Natural killer cell treated with Interleukin-12 subunit alpha and Interleukin-12 subunit beta and Interleukin-15 and Interleukin-18, amount 100 ng/mL, for 72 hours (primary cell): Measurements from ENCODE around the gene MACROD2. TPM values are rescaled to one million over a fixed set of nuclear protein-coding genes. Genes with fewer than 3 reads are reported as not detected.
"Not testable (repeated sequence)": the region's sequence is repeated elsewhere in the genome, so short reads cannot be mapped to it uniquely, and the experiment has no call there.

Experiments used
- ATAC-seq, 2 donors: fragments of 150-1000 bp; cut with Tn5 transposase in 1 of 2; sonication (Bioruptor Pico), chemical (Tn5 transposase) in 1 of 2; 2 replicates each; pipeline ENCODE4 v1.10.0; 2021
- DNase-seq: peaks from one replicate; pipeline ENCODE4 v3.0.0; 2022; ENCODE audit warnings: low spot score
- H3K27ac Mint-ChIP-seq, 2 donors: 1 replicate in 1 of 2; 2 replicates in 1 of 2; pipeline ENCODE4 v1.8.0; 2022; ENCODE audit warnings: mixed read lengths in 2 of 2, mild to moderate bottlenecking in 1 of 2, moderate library complexity in 1 of 2
- H3K27me3 Mint-ChIP-seq, 2 donors: 1 replicate in 1 of 2; 2 replicates in 1 of 2; pipeline ENCODE4 v1.8.0; 2022; ENCODE audit warnings: mixed read lengths in 2 of 2
- H3K36me3 Mint-ChIP-seq: one replicate; pipeline ENCODE4 v1.8.0; 2022; ENCODE audit warnings: mixed read lengths
- H3K4me1 Mint-ChIP-seq, 2 donors: 1 replicate in 1 of 2; 2 replicates in 1 of 2; pipeline ENCODE4 v1.8.0; 2022; ENCODE audit warnings: low read depth in 2 of 2, mixed read lengths in 2 of 2, mild to moderate bottlenecking in 1 of 2
- H3K4me3 Mint-ChIP-seq: one replicate; pipeline ENCODE4 v1.8.0; 2022; ENCODE audit warnings: mixed read lengths
- H3K9me3 Mint-ChIP-seq: 2 replicates; pipeline ENCODE4 v1.8.0; 2022; ENCODE audit warnings: mixed read lengths
- total RNA-seq, 2 donors: library from RNA; stranded (reverse); gene quantifications; one replicate each; pipeline ENCODE4 v1.2.3, GENCODE V29; 2022

Gene MACROD2
- total RNA-seq, 2 donors from 2014 or later, result not detected

DNA sequence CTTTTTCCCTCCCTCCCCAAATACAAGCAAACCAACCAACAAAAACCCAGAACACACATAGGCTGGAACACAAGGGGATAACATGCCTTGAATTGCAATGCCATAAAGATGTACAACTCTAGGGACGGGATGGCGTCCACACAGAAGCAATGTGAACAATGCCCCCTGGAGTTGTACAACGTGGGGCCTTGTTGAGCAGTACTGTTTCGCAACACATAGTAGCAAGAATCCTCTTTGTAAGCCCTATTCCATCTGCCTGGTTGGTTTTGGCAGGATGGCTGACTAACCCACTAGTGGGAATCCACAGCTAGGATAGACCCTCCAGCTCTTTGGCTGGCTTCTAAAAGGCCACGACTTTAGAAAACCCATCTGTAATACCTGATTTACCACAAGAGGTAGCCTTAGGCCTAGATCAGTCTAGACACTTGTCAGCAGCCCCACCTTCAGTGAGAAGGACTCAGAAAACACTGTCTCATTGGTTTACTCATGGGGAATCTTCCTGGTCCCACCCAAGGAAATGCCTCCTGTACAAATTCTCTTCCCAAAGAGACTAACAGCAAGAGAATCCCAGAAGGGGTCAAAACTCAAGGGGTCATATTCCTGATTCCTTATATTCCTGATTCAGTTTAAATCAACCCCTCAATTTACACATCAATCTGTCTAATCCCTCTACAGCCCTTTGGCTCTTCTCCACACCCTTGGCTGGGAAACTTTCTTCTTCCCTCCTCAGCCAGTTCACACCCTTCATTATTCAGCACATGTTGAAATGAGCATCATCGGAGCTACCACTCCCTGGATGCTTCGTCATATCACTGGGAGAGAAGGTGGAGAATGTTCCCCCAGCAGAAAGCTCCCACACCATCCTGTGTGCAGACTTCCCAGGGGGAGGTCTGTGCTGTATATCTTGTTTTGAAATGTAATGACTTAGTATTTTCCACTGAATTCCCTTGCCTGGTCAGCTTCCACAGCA, 964.5 kb downstream of the MACROD2 start:
- H3K36me3 Mint-ChIP-seq, result no peaks in the 10 kb centered on the region
- ATAC-seq (no peak), DNase-seq (no peak)
- peaks cover 16% of the 10 kb centered on the region for H3K9me3 Mint-ChIP-seq
- H3K4me3 Mint-ChIP-seq, result no peak overlapping the region
- no peak overlapping the region for H3K27ac Mint-ChIP-seq
- no peaks in the 10 kb centered on the region for H3K4me1 Mint-ChIP-seq
- H3K27me3 Mint-ChIP-seq, result no peaks in the 10 kb centered on the region

- Mint-ChIP-seq H3K9me3 (peaks cover 12% of the 10 kb centered on the region), H3K4me1 (no peaks in the 10 kb centered on the region), H3K4me3 (no peak overlapping the region), H3K27me3 (no peaks in the 10 kb centered on the region), H3K27ac (no peak overlapping the region), H3K36me3 (no peaks in the 10 kb centered on the region)
- DNase-seq (no peak), ATAC-seq (no peak)
These were observed 965.5 kb downstream of the MACROD2 start for GRCh38 chr20:14960831-14961230.

GRCh38 chr20:14963262-14963663, 967.9 kb downstream of the MACROD2 start:
- DNase-seq (no peak), ATAC-seq (no peak)
- Mint-ChIP-seq H3K4me3 (no peak overlapping the region), H3K36me3 (no peaks in the 10 kb centered on the region), H3K9me3 (peaks cover 15% of the 10 kb centered on the region), H3K4me1 (no peaks in the 10 kb centered on the region), H3K27ac (no peak overlapping the region), H3K27me3 (no peaks in the 10 kb centered on the region)

DNA sequence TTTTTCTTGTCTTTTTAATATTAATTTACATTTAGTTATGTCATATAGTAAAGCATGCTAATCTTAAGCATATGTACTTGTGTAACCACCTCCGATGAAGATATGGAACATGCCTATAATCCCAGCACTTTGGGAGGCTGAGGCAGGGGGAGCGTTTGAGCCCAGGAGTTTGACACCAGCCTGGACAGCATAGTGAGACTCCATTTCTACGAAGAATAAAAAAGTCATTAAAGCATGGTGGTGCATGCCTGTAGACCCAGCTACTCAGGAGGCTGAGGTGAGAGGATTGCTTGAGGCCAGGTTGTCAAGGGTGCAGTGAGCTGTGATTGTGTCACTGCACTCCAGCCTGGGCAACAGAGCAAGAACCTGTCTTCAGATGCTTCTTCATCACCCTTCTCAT, 970.9 kb downstream of the MACROD2 start:
- Mint-ChIP-seq H3K27ac (no peak overlapping the region), H3K4me3 (no peak overlapping the region), H3K36me3 (no peaks in the 10 kb centered on the region), H3K4me1 (no peaks in the 10 kb centered on the region), H3K9me3 (peaks cover 7% of the 10 kb centered on the region), H3K27me3 (no peaks in the 10 kb centered on the region)
- ATAC-seq, result no peak
- no peak for DNase-seq

GRCh38 chr20:14966808-14967207, 971.5 kb downstream of the MACROD2 start:
- ATAC-seq (no peak), DNase-seq (no peak)
- Mint-ChIP-seq H3K4me3 (no peak overlapping the region), H3K27me3 (no peaks in the 10 kb centered on the region), H3K9me3 (peaks cover 7% of the 10 kb centered on the region), H3K27ac (no peak overlapping the region), H3K4me1 (no peaks in the 10 kb centered on the region), H3K36me3 (no peaks in the 10 kb centered on the region)

DNA sequence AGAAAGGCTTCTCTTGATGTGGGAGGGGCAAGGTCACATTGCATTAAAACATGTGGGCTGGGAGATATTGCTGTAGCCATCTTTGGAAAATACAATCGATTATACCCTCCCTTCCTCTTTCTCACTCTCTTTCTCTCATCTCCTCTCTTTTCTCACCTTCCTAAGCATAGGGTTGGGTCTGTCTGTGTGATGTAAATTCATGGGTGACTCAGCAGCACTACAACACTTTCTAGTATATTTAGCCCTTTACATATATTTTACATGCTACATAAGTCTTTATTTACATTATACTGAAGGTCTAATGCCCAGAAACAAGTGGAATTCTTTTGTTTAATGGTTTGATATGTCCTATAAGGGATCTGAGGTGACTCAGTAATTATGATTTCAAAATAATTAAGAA, 976.9 kb downstream of the MACROD2 start:
- Mint-ChIP-seq H3K27me3 (no peaks in the 10 kb centered on the region), H3K27ac (no peak overlapping the region), H3K4me1 (no peaks in the 10 kb centered on the region), H3K9me3 (peaks cover 21% of the 10 kb centered on the region), H3K4me3 (no peak overlapping the region), H3K36me3 (peaks cover 5% of the 10 kb centered on the region)
- DNase-seq (no peak), ATAC-seq (no peak)

DNA sequence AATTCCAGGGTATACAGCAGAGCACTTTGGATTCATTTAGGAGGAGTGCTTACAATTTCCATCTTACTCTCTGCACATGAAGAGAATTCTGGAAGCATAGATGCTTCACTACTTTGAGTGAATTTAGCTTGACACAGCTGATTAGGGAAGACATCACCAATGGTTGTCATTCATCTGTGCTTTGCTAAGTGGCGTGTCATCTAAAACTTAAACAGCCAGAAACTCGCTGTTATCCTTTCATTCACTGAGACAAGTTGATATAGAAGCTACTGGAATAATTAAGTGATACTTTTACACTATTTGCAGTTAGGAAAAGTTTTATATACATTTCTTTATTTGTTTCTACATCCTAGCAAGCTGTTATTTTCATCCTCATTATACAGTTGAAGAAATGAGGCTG, 977.4 kb downstream of the MACROD2 start:
- H3K27me3 Mint-ChIP-seq, result no peaks in the 10 kb centered on the region
- no peak overlapping the region for H3K4me3 Mint-ChIP-seq
- ATAC-seq (no peak), DNase-seq (no peak)
- peaks cover 24% of the 10 kb centered on the region for H3K9me3 Mint-ChIP-seq
- H3K36me3 Mint-ChIP-seq, result peaks cover 5% of the 10 kb centered on the region
- no peak overlapping the region for H3K27ac Mint-ChIP-seq
- H3K4me1 Mint-ChIP-seq, result no peaks in the 10 kb centered on the region

GRCh38 chr20:14979453-14979986, 984.2 kb downstream of the MACROD2 start:
- no peaks in the 10 kb centered on the region for H3K4me1 Mint-ChIP-seq
- no peaks in the 10 kb centered on the region for H3K27me3 Mint-ChIP-seq
- H3K36me3 Mint-ChIP-seq, result peaks cover 19% of the 10 kb centered on the region
- H3K4me3 Mint-ChIP-seq, result no peak overlapping the region
- ATAC-seq, result no peak
- peaks cover 40% of the 10 kb centered on the region for H3K9me3 Mint-ChIP-seq
- no peak overlapping the region for H3K27ac Mint-ChIP-seq
- no peak for DNase-seq

DNA sequence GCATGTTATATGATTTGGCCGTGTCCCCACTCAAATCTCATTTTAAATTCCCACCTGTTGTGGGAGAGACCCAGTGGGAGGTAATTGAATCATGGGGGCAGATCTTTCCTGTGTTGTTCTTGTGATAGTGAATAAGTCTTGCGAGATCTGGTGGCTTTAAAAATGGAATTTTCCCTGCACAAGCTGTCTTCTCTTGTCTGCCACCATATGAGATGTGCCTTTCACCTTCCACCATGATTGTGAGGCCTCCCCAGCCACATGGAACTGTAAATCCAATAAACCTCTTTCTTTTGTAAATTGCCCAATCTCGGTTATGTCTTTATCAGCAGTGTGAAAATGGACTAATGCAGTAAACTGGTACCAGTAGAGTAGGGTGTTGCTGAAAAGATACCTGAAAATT, 986.2 kb downstream of the MACROD2 start:
- not testable (repeated sequence) for H3K4me3 Mint-ChIP-seq, H3K4me1 Mint-ChIP-seq, DNase-seq, ATAC-seq, H3K27ac Mint-ChIP-seq, H3K27me3 Mint-ChIP-seq
- Mint-ChIP-seq H3K36me3 (peaks cover 15% of the 10 kb centered on the region), H3K9me3 (peaks cover 29% of the 10 kb centered on the region)

DNA sequence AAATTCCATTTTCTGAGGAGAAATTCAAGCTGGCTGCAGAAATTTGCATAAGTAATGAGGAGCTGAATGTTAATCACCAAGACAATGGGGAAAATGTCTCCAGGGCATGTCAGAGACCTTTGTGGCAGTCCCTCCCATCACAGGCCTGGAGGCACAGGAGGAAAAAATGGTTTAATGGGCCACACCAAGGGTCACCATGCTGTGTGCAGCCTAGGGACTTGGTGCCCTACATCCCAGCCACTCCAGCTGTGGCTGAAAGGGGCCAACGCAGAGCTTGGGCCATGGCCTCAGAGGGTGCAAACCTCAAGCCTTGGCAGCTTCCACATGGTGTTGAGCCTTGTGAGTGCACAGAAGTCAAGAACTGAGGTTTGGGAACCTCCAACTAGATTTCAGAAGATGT, 987.0 kb downstream of the MACROD2 start:
- not testable (repeated sequence) for H3K4me1 Mint-ChIP-seq, H3K4me3 Mint-ChIP-seq, ATAC-seq, H3K27ac Mint-ChIP-seq, H3K27me3 Mint-ChIP-seq, DNase-seq
- H3K9me3 Mint-ChIP-seq, result peaks cover 29% of the 10 kb centered on the region
- peaks cover 15% of the 10 kb centered on the region for H3K36me3 Mint-ChIP-seq

GRCh38 chr20:14984305-14984704, 989.0 kb downstream of the MACROD2 start:
- H3K36me3 Mint-ChIP-seq, result peaks cover 15% of the 10 kb centered on the region
- H3K9me3 Mint-ChIP-seq, result peaks cover 29% of the 10 kb centered on the region
- DNase-seq (no peak), ATAC-seq (no peak)
- no peak overlapping the region for H3K4me3 Mint-ChIP-seq
- H3K27me3 Mint-ChIP-seq, result no peaks in the 10 kb centered on the region
- no peaks in the 10 kb centered on the region for H3K4me1 Mint-ChIP-seq
- no peak overlapping the region for H3K27ac Mint-ChIP-seq

DNA sequence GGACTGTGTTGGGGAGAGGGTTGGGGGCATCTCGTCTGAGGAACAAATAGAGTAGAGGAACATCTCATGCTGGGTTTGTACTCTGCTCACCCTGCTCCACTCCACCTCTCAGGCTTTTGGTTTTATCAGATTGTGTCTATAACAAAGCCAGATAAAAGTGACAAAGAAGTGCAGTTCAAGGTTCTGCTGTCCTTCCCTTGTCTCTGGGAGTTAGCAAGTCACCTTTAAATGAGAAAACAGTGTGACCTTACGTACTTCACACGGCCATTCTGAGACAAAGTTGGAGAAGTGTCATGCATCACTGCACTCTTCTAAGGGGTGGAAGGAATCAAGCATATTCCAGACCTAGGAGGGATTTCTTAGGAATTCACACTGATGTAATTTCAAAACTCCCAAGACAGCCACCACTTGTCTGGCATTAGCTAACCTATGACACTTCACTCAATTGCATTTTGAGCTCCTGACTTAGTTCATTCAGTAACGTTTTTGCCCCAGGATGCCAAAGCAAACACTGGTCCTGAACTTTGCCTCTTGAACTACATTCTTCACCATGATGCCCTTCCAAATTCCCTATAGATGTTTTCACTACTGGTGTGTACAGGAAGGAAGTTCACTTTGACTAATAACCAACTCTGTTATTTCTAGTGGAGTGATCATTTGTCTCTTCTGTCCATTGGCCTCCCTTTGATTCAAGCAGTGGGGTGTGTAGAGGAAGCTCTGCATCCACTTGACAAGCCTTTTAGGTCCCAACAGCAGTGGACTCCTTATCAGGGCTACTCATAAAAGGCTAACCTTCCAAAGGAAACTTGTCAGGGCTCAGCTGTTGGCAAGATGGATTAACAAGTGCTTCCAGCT, 989.7 kb downstream of the MACROD2 start:
- DNase-seq (no peak), ATAC-seq (no peak)
- Mint-ChIP-seq H3K4me1 (no peaks in the 10 kb centered on the region), H3K27me3 (no peaks in the 10 kb centered on the region), H3K27ac (no peak overlapping the region), H3K9me3 (peaks cover 30% of the 10 kb centered on the region), H3K36me3 (peaks cover 15% of the 10 kb centered on the region), H3K4me3 (no peak overlapping the region)

DNA sequence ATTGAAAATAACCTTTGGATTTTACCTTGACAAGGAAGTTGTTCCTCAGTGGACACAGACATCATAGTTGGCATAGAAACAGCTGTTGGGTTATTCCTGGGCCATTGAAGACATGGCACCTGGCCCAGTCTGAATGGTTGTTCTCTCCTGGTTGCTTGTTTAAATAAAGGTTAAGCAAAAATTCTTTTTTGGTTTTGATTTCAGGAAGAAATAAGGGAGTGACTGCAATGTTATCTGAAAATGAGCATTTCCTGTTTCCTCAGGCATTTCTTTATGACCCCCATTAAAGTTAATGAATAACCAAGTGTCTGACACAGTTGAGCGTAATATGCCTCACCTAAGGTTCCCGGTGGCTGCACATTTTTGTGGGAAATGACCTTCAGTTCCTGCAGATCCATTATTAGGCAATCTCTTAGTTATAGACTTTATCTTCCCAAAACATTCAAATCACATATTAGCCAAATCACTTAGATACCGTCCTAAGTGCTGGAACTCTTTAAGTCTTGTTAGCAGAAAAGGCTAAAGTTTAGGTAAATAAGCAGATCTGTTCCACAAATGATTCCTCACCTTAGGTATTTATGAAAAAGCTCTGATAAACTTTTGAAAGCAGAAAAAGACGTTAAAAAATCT, 990.8 kb downstream of the MACROD2 start:
- H3K27ac Mint-ChIP-seq, result no peak overlapping the region
- peaks cover 25% of the 10 kb centered on the region for H3K9me3 Mint-ChIP-seq
- H3K36me3 Mint-ChIP-seq, result peaks cover 15% of the 10 kb centered on the region
- no peak for DNase-seq
- no peaks in the 10 kb centered on the region for H3K27me3 Mint-ChIP-seq
- H3K4me3 Mint-ChIP-seq, result no peak overlapping the region
- H3K4me1 Mint-ChIP-seq, result no peaks in the 10 kb centered on the region
- ATAC-seq, result no peak
